ENCODE data around the gene NMNAT2. TPM values are rescaled to one million over a fixed set of nuclear protein-coding genes. Genes with fewer than 3 reads are reported as not detected.

Gene NMNAT2
- total and polyA plus RNA-seq, 10 of the 15 experiments (the other 5 are each of a cell fraction or from before 2014, with no cell fraction given): 0.02 to 2.0 (median 0.60) TPM

DNA sequence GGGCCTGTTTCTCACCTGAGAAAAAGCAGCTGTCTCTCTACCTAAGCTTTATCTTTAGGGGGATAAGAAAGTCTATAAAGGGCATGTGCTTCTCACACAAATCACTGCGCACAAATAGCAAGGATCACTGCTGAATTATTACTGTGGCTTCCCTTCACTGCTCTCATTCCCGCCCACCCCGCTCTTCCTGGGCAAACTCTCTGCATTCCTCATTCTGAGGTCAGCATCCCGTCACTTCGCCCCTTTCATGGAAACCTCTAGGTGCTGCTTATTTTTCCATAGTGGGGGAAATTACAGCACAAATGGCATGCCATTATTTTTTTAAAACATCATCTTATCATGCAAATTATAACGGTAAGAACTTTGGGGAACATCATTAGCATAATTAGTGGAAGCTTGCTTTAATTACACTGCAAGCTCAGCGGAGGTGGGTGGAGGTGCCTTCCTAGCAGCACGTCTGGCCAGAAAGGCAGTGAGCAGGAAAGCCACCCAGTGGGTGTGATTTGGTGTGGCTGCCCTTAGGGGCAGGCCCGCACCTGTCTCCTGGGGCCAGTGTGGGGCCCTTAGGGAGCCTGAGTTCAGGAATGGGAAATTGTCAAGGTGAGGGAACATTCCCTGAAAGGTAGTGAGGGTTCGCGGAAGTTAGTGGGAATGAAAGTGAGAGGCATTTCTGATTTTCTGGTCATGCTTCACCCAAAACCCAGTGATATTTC, 126.2 kb downstream of the NMNAT2 start:
- ChIA-PET POLR2A (interaction anchor here (1.0 kb wide), 1 partner anchor 12 kb away, joined by 3 read pairs; no protein-coding TSS in a partner anchor), RAD21 (ENCODE audit: unreplicated experiment) (no interaction called here), SMC1A (ENCODE audit: uncharacterized antibody, unreplicated experiment) (interaction anchor here (0.6 to 1.4 kb wide), 4 partner anchors 8 to 356 kb away, joined by 3 to 4 read pairs (median 4); no protein-coding TSS in a partner anchor), CTCF (interaction anchor here (3.1 kb wide), 1 partner anchor 9 kb away, joined by 18 read pairs; no protein-coding TSS in a partner anchor)
- WGBS (ENCODE audit: insufficient coverage, insufficient replicate concordance, low lambda C conversion rate, missing lambda C conversion rate): 34% methylated on average over 11 of the region's 11 CpGs
- Histone ChIP-seq H3K4me1 (ENCODE audit: control insufficient read depth, insufficient read depth, low read length) (no peaks in the 10 kb centered on the region; the same call in 1 of the 2 replicates), H3K27me3 (replicated peaks in 1 of 2; ENCODE audit: control insufficient read depth in 2 of 2, insufficient read depth in 2 of 2, low read length in 1 of 2) (peaks cover 0 to 2% of the 10 kb centered on the region in 2 experiments; a peak in 1 of 4 replicates), H3K36me3 (ENCODE audit: control insufficient read depth in 2 of 2, insufficient read depth in 2 of 2, low read length in 1 of 2) (no peaks in the 10 kb centered on the region), H3K9ac (ENCODE audit: control insufficient read depth, insufficient read depth, low read length) (no peak overlapping the region), H3K79me2 (ENCODE audit: control insufficient read depth, insufficient read depth, low read length) (no peaks in the 10 kb centered on the region), H3K4me2 (ENCODE audit: control insufficient read depth, insufficient read depth) (no peak overlapping the region), H4K20me1 (ENCODE audit: control insufficient read depth, insufficient read depth) (no peaks in the 10 kb centered on the region), H2AFZ (ENCODE audit: control insufficient read depth, low read depth, low read length) (no peak overlapping the region), H3K9me3 (replicated peaks; ENCODE audit: control insufficient read depth, insufficient read depth, low read length) (no peaks in the 10 kb centered on the region; the same call in 2 of the 3 replicates), H3K4me3 (no peak overlapping the region), H3K27ac (ENCODE audit: control insufficient read depth, insufficient read depth) (no peak overlapping the region)
- ATAC-seq (peak; percentile 23; the same call in 1 of the 3 replicates), FAIRE-seq (no peak), DNase-seq (ENCODE audit: low read depth, low spot score) (no peak)
- intact Hi-C loops (cut with micrococcal nuclease; ENCODE audit: unreplicated experiment): no loop called here
- in situ Hi-C loops (cut with MboI): no loop called here
- TF ChIP-seq FOS (IDR thresholded peaks at IDR 0.05; ENCODE audit: borderline replicate concordance, extremely low read depth, insufficient read length): no peak
- no peak for TF ChIP-seq ZNF207 (IDR thresholded peaks at IDR 0.05; ENCODE audit: borderline replicate concordance)
- peak; percentile 58 for TF ChIP-seq MEF2B (IDR thresholded peaks at IDR 0.05; ENCODE audit: partially characterized antibody, poor library complexity, severe bottlenecking)
- 0 out of 2 replicates have a peak, but pooled peaks have one; percentile 22 for TF ChIP-seq GATAD2B (conservative IDR thresholded peaks at IDR 0.05; ENCODE audit: low read depth)
- TF ChIP-seq, protein P1, sequence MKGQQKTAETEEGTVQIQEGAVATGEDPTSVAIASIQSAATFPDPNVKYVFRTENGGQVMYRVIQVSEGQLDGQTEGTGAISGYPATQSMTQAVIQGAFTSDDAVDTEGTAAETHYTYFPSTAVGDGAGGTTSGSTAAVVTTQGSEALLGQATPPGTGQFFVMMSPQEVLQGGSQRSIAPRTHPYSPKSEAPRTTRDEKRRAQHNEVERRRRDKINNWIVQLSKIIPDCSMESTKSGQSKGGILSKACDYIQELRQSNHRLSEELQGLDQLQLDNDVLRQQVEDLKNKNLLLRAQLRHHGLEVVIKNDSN (IDR thresholded peaks at IDR 0.05; ENCODE audit: borderline replicate concordance, extremely low read length, insufficient read depth, low read depth, low read length): no peak
- TF ChIP-seq IKZF1 (conservative IDR thresholded peaks at IDR 0.05): peak; percentile 33; the same call in 1 of the 2 replicates
- TF ChIP-seq ZNF217 (IDR thresholded peaks at IDR 0.05): no peak
- TF ChIP-seq, protein P2, sequence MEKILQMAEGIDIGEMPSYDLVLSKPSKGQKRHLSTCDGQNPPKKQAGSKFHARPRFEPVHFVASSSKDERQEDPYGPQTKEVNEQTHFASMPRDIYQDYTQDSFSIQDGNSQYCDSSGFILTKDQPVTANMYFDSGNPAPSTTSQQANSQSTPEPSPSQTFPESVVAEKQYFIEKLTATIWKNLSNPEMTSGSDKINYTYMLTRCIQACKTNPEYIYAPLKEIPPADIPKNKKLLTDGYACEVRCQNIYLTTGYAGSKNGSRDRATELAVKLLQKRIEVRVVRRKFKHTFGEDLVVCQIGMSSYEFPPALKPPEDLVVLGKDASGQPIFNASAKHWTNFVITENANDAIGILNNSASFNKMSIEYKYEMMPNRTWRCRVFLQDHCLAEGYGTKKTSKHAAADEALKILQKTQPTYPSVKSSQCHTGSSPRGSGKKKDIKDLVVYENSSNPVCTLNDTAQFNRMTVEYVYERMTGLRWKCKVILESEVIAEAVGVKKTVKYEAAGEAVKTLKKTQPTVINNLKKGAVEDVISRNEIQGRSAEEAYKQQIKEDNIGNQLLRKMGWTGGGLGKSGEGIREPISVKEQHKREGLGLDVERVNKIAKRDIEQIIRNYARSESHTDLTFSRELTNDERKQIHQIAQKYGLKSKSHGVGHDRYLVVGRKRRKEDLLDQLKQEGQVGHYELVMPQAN (conservative IDR thresholded peaks at IDR 0.05): no peak
- no peak for TF ChIP-seq GABPA (IDR thresholded peaks at IDR 0.05; ENCODE audit: low read depth)
- no peak for TF ChIP-seq MTA3 (IDR thresholded peaks at IDR 0.05; ENCODE audit: borderline replicate concordance, low read length)
- no peak for TF ChIP-seq TBL1XR1 (IDR thresholded peaks at IDR 0.05; ENCODE audit: low read depth, low read length)
- TF ChIP-seq, protein P3, sequence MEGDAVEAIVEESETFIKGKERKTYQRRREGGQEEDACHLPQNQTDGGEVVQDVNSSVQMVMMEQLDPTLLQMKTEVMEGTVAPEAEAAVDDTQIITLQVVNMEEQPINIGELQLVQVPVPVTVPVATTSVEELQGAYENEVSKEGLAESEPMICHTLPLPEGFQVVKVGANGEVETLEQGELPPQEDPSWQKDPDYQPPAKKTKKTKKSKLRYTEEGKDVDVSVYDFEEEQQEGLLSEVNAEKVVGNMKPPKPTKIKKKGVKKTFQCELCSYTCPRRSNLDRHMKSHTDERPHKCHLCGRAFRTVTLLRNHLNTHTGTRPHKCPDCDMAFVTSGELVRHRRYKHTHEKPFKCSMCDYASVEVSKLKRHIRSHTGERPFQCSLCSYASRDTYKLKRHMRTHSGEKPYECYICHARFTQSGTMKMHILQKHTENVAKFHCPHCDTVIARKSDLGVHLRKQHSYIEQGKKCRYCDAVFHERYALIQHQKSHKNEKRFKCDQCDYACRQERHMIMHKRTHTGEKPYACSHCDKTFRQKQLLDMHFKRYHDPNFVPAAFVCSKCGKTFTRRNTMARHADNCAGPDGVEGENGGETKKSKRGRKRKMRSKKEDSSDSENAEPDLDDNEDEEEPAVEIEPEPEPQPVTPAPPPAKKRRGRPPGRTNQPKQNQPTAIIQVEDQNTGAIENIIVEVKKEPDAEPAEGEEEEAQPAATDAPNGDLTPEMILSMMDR (IDR thresholded peaks at IDR 0.05 in 2 of 3, conservative IDR thresholded peaks at IDR 0.05 in 1 of 3; ENCODE audit: control insufficient read depth in 2 of 3, extremely low read depth in 1 of 3, insufficient read depth in 1 of 3, low read depth in 3 of 3, low read length in 3 of 3): no peak
- no TSS peak for BruUV-seq (replicated peaks)

All from GM12878 (cell line).